Stimulated activated CD4-positive, alpha-beta T cell treated with anti-CD3 and anti-CD28 coated beads, TNF-alpha, amount 100 ng/mL, for 24 hours (primary cell): Measurements from ENCODE around the gene RGS8.
"Not testable (repeated sequence)": the region's sequence is repeated elsewhere in the genome, so short reads cannot be mapped to it uniquely, and the experiment has no call there.

Experiments
- DNase-seq, 3 experiments: peaks; one replicate each; pipeline ENCODE4 v3.0.0-alpha.2; 2020; ENCODE audit warnings: low read depth in 3 of 3

RGS8 gene

GRCh38 chr1:182702826-182703524 is 18.6 kb upstream of the RGS8 start:
- no peak for DNase-seq

GRCh38 chr1:182700351-182700709 is 15.9 kb upstream of the RGS8 start:
- DNase-seq: no peak

- DNase-seq: no peak
Measured at GRCh38 chr1:182699393-182700350, 15.3 kb upstream of the RGS8 start.

- no peak for DNase-seq
Measured at GRCh38 chr1:182698971-182699370, 14.6 kb upstream of the RGS8 start.

- DNase-seq: not testable (repeated sequence)
Measured at GRCh38 chr1:182693139-182693538, 8.8 kb upstream of the RGS8 start.

- no peak for DNase-seq
Measured at GRCh38 chr1:182690886-182691443, 6.6 kb upstream of the RGS8 start.

- DNase-seq: no peak
Measured at GRCh38 chr1:182688436-182689205, 4.2 kb upstream of the RGS8 start.

- DNase-seq: no peak
Measured at GRCh38 chr1:182687361-182687760, 3.0 kb upstream of the RGS8 start.

GRCh38 chr1:182686446-182686845 is 2.1 kb upstream of the RGS8 start:
- no peak for DNase-seq

- no peak for DNase-seq
Measured at GRCh38 chr1:182685215-182685614, 828 bp upstream of the RGS8 start.

- no peak for DNase-seq
Measured at GRCh38 chr1:182682898-182683501, 1.4 kb downstream of the RGS8 start.

GRCh38 chr1:182682406-182682805 is 2.0 kb downstream of the RGS8 start:
- DNase-seq: no peak

GRCh38 chr1:182681568-182681912 is 2.8 kb downstream of the RGS8 start:
- DNase-seq: no peak

- DNase-seq: no peak
Measured at GRCh38 chr1:182680901-182681567, 3.4 kb downstream of the RGS8 start.

GRCh38 chr1:182680408-182680807 is 4.0 kb downstream of the RGS8 start:
- DNase-seq: no peak

GRCh38 chr1:182679684-182680083 is 4.7 kb downstream of the RGS8 start:
- DNase-seq: no peak

GRCh38 chr1:182677397-182678098 is 6.8 kb downstream of the RGS8 start:
- DNase-seq: no peak

GRCh38 chr1:182676274-182676673 is 8.1 kb downstream of the RGS8 start:
- no peak for DNase-seq

GRCh38 chr1:182674346-182675246 is 9.8 kb downstream of the RGS8 start:
- no peak for DNase-seq

GRCh38 chr1:182672487-182672836 is 11.9 kb downstream of the RGS8 start:
- DNase-seq: no peak
